K562 (cell line): ENCODE data around the gene PDLIM4. TPM values are rescaled to one million over a fixed set of nuclear protein-coding genes. Genes with fewer than 3 reads are reported as not detected.

Source experiments
- ATF1 ChIP-seq, 2 experiments: fragments of 450-650 bp in 1 of 2; IDR thresholded peaks; 2 replicates each; pipeline ENCODE4 v1.6.1; 2016; ENCODE audit warnings: missing compliant biosample characterization in 1 of 2, missing genetic modification characterization in 1 of 2
- HNRNPK ChIP-seq: fragments of 200-400 bp; formaldehyde crosslinking; IDR thresholded peaks from one replicate; pipeline ENCODE4 v1.6.1; 2018; ENCODE audit warnings: mild to moderate bottlenecking, low read depth, low read length; ENCODE audit not compliant: poor library complexity, severe bottlenecking
- MBD2 ChIP-seq: sonication (generic); IDR thresholded peaks from 2 replicates; pipeline ENCODE4 v1.6.1; 2016; ENCODE audit warnings: low read depth, borderline replicate concordance
- MTA3 ChIP-seq: fragments of 450-650 bp; formaldehyde crosslinking; IDR thresholded peaks from 2 replicates; pipeline ENCODE4 v1.6.1; 2017; ENCODE audit warnings: mild to moderate bottlenecking, borderline replicate concordance
- OTX1 ChIP-seq: fragments of 450-650 bp; formaldehyde crosslinking; IDR thresholded peaks from 2 replicates; pipeline ENCODE4 v1.4.0; 2022; ENCODE audit warnings: mild to moderate bottlenecking
- PHF21A ChIP-seq: fragments of 450-650 bp; IDR thresholded peaks from 2 replicates; pipeline ENCODE4 v1.6.1; 2017; ENCODE audit warnings: low read depth, borderline replicate concordance
- RBM34 ChIP-seq: fragments of 200-400 bp; formaldehyde crosslinking; IDR thresholded peaks from 2 replicates; pipeline ENCODE4 v1.6.1; 2018; ENCODE audit warnings: low read length, borderline replicate concordance; ENCODE audit not compliant: insufficient read depth
- SAFB ChIP-seq: fragments of 200-400 bp; formaldehyde crosslinking; IDR thresholded peaks from 2 replicates; pipeline ENCODE4 v1.6.1; 2017; ENCODE audit warnings: low read depth, low read length, borderline replicate concordance
- SOX6 ChIP-seq: fragments of 450-650 bp; IDR thresholded peaks from 2 replicates; pipeline ENCODE4 v1.6.1; 2014; ENCODE audit warnings: mild to moderate bottlenecking
- ZBTB7A ChIP-seq: IDR thresholded peaks from 2 replicates; pipeline ENCODE4 v1.6.1; 2011; ENCODE audit warnings: low read depth, mild to moderate bottlenecking, low read length, moderate library complexity, borderline replicate concordance; ENCODE audit not compliant: control insufficient read depth
- polyA plus RNA-seq, 8 experiments: library from polyadenylated mRNA; depleted of rRNA in 4 of 8; stranded (reverse) in 5 of 8; unstranded in 3 of 8; fragments of >200 nt; fragmentation: Nextera tagmentation in 2 of 8; fragmentation: Illumina TruSeq in 1 of 8; extraction: Ambion mirVana in 2 of 8; extraction: Trizol in 1 of 8; gene quantifications; 2 replicates each; pipeline versions ENCODE4 v1.2.1 to v1.2.3, GENCODE V29; 2011 to 2014; ENCODE audit warnings: inconsistent platforms in 1 of 8, missing spikeins in 1 of 8
- total RNA-seq, 7 experiments: library from RNA; depleted of rRNA in 6 of 7; stranded (reverse); fragments of >200 nt in 6 of 7; fragmentation: Illumina TruSeq in 2 of 7; extraction: Trizol in 2 of 7; gene quantifications; 2 replicates each; pipeline versions ENCODE4 v1.2.1 to v1.2.3, GENCODE V29; 2011 to 2021; ENCODE audit warnings: low replicate concordance in 1 of 7
- TF ChIP-seq, protein P1 (sequence below): sonication (generic); formaldehyde crosslinking; IDR thresholded peaks from 2 replicates; pipeline ENCODE4 v1.8.1; 2023; ENCODE audit warnings: missing genetic modification reagents, mild to moderate bottlenecking, borderline replicate concordance
- TF ChIP-seq, protein P2 (sequence below): fragments of 200-800 bp; sonication (Bioruptor generic); IDR thresholded peaks from 2 replicates; pipeline ENCODE4 v1.6.1; 2017; ENCODE audit warnings: missing genetic modification characterization, missing compliant biosample characterization
- TF ChIP-seq, protein P3 (sequence below): fragments of 150-350 bp; conservative IDR thresholded peaks from 2 replicates; pipeline ENCODE4 v1.6.1; 2014; ENCODE audit warnings: low read length
- TF ChIP-seq, protein P4 (sequence below): fragments of 250-450 bp; sonication (Bioruptor Pico); IDR thresholded peaks from 2 replicates; pipeline ENCODE4 v1.9.0; 2021; ENCODE audit warnings: mild to moderate bottlenecking, inconsistent platforms

Gene PDLIM4
- total and polyA plus RNA-seq, 9 of the 15 experiments (the other 6 are each of a cell fraction or from before 2014, with no cell fraction given) = 0.28 to 32.8 (median 13.1) TPM

DNA sequence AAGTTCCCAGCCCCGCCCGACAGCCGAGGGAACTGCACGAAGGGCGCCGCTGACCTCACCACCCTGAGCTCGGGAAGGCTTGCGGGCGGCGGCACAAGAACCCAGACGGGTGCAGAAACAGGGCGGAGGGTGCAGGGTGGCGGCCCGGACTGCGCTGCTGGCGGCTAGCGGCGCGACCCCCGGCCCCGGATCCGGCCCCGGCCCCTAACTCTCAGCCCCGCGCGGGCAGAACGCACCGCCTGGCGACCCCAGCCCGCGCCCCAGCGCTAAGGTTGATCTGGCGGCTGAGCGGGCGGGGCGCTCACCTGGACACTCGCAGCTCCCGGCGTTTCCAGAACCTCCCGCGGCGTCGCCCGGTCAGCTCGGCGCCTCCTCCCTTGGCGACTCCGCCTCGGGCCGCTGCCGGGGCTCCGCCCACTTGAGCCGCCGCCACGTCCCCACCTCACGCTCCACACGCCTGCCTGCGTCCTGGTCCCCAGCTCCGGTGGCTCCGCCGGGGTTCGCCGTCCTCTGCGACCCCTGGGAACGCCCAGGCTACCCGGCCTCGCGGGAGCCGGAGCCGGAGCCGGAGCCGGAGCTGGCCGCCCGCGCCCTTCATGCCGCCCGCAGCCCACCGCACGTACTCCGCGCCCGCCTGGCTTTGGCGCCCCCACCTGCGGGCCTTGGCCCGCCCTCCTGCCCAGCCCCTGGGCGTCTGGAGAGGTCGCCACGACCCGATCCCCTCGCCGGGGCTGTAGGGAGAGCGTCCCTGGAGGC is 29.8 kb upstream of the PDLIM4 start, which contains the start of gene P4HA2 (continued):
- TF ChIP-seq, protein P1, sequence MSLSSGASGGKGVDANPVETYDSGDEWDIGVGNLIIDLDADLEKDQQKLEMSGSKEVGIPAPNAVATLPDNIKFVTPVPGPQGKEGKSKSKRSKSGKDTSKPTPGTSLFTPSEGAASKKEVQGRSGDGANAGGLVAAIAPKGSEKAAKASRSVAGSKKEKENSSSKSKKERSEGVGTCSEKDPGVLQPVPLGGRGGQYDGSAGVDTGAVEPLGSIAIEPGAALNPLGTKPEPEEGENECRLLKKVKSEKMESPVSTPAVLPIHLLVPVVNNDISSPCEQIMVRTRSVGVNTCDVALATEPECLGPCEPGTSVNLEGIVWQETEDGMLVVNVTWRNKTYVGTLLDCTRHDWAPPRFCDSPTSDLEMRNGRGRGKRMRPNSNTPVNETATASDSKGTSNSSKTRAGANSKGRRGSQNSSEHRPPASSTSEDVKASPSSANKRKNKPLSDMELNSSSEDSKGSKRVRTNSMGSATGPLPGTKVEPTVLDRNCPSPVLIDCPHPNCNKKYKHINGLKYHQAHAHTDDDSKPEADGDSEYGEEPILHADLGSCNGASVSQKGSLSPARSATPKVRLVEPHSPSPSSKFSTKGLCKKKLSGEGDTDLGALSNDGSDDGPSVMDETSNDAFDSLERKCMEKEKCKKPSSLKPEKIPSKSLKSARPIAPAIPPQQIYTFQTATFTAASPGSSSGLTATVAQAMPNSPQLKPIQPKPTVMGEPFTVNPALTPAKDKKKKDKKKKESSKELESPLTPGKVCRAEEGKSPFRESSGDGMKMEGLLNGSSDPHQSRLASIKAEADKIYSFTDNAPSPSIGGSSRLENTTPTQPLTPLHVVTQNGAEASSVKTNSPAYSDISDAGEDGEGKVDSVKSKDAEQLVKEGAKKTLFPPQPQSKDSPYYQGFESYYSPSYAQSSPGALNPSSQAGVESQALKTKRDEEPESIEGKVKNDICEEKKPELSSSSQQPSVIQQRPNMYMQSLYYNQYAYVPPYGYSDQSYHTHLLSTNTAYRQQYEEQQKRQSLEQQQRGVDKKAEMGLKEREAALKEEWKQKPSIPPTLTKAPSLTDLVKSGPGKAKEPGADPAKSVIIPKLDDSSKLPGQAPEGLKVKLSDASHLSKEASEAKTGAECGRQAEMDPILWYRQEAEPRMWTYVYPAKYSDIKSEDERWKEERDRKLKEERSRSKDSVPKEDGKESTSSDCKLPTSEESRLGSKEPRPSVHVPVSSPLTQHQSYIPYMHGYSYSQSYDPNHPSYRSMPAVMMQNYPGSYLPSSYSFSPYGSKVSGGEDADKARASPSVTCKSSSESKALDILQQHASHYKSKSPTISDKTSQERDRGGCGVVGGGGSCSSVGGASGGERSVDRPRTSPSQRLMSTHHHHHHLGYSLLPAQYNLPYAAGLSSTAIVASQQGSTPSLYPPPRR (CRISPR knock-in tag) = 0 out of 2 replicates have a peak, but pooled peaks have one; percentile 62
- no peak for TF ChIP-seq SAFB
- TF ChIP-seq OTX1 (CRISPR knock-in tag) = no peak
- TF ChIP-seq ATF1 (CRISPR knock-in tag; IDR thresholded peaks at IDR 0.05) = no peak
- TF ChIP-seq ATF1 (tag; IDR thresholded peaks at IDR 0.05) = peak; percentile 65
- TF ChIP-seq RBM34 = 0 out of 2 replicates have a peak, but pooled peaks have one; percentile 52
- TF ChIP-seq, protein P2, sequence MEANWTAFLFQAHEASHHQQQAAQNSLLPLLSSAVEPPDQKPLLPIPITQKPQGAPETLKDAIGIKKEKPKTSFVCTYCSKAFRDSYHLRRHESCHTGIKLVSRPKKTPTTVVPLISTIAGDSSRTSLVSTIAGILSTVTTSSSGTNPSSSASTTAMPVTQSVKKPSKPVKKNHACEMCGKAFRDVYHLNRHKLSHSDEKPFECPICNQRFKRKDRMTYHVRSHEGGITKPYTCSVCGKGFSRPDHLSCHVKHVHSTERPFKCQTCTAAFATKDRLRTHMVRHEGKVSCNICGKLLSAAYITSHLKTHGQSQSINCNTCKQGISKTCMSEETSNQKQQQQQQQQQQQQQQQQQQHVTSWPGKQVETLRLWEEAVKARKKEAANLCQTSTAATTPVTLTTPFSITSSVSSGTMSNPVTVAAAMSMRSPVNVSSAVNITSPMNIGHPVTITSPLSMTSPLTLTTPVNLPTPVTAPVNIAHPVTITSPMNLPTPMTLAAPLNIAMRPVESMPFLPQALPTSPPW = 0 out of 2 replicates have a peak, but pooled peaks have one; percentile 55
- TF ChIP-seq, protein P3, sequence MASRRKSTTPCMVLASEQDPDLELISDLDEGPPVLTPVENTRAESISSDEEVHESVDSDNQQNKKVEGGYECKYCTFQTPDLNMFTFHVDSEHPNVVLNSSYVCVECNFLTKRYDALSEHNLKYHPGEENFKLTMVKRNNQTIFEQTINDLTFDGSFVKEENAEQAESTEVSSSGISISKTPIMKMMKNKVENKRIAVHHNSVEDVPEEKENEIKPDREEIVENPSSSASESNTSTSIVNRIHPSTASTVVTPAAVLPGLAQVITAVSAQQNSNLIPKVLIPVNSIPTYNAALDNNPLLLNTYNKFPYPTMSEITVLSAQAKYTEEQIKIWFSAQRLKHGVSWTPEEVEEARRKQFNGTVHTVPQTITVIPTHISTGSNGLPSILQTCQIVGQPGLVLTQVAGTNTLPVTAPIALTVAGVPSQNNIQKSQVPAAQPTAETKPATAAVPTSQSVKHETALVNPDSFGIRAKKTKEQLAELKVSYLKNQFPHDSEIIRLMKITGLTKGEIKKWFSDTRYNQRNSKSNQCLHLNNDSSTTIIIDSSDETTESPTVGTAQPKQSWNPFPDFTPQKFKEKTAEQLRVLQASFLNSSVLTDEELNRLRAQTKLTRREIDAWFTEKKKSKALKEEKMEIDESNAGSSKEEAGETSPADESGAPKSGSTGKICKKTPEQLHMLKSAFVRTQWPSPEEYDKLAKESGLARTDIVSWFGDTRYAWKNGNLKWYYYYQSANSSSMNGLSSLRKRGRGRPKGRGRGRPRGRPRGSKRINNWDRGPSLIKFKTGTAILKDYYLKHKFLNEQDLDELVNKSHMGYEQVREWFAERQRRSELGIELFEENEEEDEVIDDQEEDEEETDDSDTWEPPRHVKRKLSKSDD = no peak
- no peak for TF ChIP-seq PHF21A
- TF ChIP-seq, protein P4, sequence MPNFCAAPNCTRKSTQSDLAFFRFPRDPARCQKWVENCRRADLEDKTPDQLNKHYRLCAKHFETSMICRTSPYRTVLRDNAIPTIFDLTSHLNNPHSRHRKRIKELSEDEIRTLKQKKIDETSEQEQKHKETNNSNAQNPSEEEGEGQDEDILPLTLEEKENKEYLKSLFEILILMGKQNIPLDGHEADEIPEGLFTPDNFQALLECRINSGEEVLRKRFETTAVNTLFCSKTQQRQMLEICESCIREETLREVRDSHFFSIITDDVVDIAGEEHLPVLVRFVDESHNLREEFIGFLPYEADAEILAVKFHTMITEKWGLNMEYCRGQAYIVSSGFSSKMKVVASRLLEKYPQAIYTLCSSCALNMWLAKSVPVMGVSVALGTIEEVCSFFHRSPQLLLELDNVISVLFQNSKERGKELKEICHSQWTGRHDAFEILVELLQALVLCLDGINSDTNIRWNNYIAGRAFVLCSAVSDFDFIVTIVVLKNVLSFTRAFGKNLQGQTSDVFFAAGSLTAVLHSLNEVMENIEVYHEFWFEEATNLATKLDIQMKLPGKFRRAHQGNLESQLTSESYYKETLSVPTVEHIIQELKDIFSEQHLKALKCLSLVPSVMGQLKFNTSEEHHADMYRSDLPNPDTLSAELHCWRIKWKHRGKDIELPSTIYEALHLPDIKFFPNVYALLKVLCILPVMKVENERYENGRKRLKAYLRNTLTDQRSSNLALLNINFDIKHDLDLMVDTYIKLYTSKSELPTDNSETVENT (CRISPR knock-in tag) = no peak; the same call in 1 of the 2 replicates
- TF ChIP-seq MBD2 = 0 out of 2 replicates have a peak, but pooled peaks have one; percentile 27
- peak; percentile 84; the same call in 1 of the 2 replicates for TF ChIP-seq MTA3
- TF ChIP-seq SOX6 = no peak
- peak; percentile 53; the same call in 1 of the 2 replicates for TF ChIP-seq ZBTB7A
- peak; percentile 51 for TF ChIP-seq HNRNPK
